Right atrium auricular region (tissue), 2 donors: ENCODE results near the gene CST1. TPM values are rescaled to one million over a fixed set of nuclear protein-coding genes. Genes with fewer than 3 reads are reported as not detected.
"Not testable (repeated sequence)": the region's sequence is repeated elsewhere in the genome, so short reads cannot be mapped to it uniquely, and the experiment has no call there.

Experiments
- DNase-seq: peaks from one replicate; pipeline ENCODE4 v3.0.0-alpha.2; 2019; ENCODE audit warnings: low spot score
- H3K27ac ChIP-seq, 2 donors: fragments of 200-600 bp; sonication (generic); 1 replicate in 1 of 2; 2 replicates in 1 of 2; pipeline ENCODE4 v1.5.1; 2016 to 2019
- H3K27me3 ChIP-seq, 2 donors: fragments of 200-600 bp; sonication (generic); one replicate each; pipeline versions ENCODE4 v1.5.1 to v1.6.0; 2017 to 2019
- H3K36me3 ChIP-seq: fragments of 200-600 bp; sonication (generic); one replicate; pipeline ENCODE4 v1.5.1; 2016
- H3K4me1 ChIP-seq, 2 donors: fragments of 200-600 bp; sonication (generic); one replicate each; pipeline versions ENCODE4 v1.5.1 to v1.6.0; 2017 to 2019
- H3K4me3 ChIP-seq, 2 donors: fragments of 200-600 bp; sonication (generic); 1 replicate in 1 of 2; 2 replicates in 1 of 2; pipeline ENCODE4 v1.5.1; 2017 to 2019; ENCODE audit warnings: mild to moderate bottlenecking in 1 of 2, moderate library complexity in 1 of 2
- H3K9me3 ChIP-seq, 2 donors: fragments of 200-600 bp; sonication (generic); one replicate each; pipeline ENCODE4 v1.5.1; 2019
- CTCF ChIP-seq, 2 donors: fragments of 200-600 bp; sonication (generic); IDR thresholded peaks; one replicate each; pipeline ENCODE4 v1.5.1; 2019; ENCODE audit warnings: antibody characterized with exemption in 2 of 2
- total RNA-seq, 2 donors: library from RNA; depleted of rRNA; stranded (reverse); fragments of >200 nt; gene quantifications; one replicate each; pipeline ENCODE4 v1.1.0, GENCODE V29; 2016

Gene CST1
- total RNA-seq, 2 donors from 2014 or later = not detected

- Histone ChIP-seq H3K4me3 (no peak overlapping the region), H3K4me1 (no peaks in the 10 kb centered on the region), H3K27ac (no peak overlapping the region), H3K9me3 (no peaks in the 10 kb centered on the region), H3K36me3 (no peaks in the 10 kb centered on the region), H3K27me3 (no peaks in the 10 kb centered on the region)
- no peak for DNase-seq
- no peak for TF ChIP-seq CTCF (IDR thresholded peaks at IDR 0.05)
Measured at GRCh38 chr20:23745247-23745646, 5.5 kb downstream of the CST1 start.

DNA sequence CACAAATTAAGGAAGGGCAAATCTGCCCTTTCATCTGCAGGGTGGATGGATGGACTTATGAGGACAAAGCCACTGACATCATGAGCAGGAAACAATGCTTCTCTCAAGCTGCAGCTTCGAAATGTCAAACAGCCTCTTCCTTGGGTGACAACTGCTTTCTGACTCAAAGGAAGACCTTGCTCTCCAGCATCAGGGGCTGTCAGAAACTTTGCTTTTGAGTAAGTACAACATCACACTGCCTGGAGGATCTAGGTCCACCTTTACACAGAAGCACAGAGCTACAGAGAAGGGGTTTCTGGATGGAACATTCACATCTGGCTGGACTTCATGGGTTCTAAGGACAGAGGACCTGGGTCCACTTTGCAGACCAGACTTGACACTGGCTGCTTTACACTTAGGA, 5.9 kb downstream of the CST1 start:
- H3K4me3 ChIP-seq = no peak overlapping the region
- no peaks in the 10 kb centered on the region for H3K9me3 ChIP-seq
- no peaks in the 10 kb centered on the region for H3K27me3 ChIP-seq
- no peak for DNase-seq
- H3K27ac ChIP-seq = no peak overlapping the region
- TF ChIP-seq CTCF (IDR thresholded peaks at IDR 0.05) = no peak
- no peaks in the 10 kb centered on the region for H3K36me3 ChIP-seq
- no peaks in the 10 kb centered on the region for H3K4me1 ChIP-seq

DNA sequence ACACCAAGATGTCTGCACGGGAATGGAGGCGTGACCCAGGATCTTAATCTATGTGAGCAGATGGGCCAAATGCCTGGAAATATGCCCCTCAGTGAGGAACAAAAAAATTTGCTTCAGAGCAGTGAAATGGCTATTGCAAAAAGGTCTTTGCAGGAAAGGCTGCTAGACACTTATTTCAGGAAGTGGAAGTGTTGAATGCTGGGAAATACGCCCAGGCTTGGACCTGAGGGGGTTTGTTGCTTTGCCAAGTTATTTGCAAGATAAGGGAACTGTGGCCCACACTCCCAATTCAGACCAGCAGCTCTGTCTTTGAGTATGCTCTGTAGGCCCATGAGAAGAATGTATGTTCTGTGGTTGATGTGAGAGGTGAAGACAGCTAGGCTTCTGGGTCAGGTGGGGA, 15.3 kb downstream of the CST1 start:
- H3K27ac ChIP-seq, H3K27me3 ChIP-seq, H3K9me3 ChIP-seq, H3K4me1 ChIP-seq, H3K4me3 ChIP-seq, H3K36me3 ChIP-seq, DNase-seq: not testable (repeated sequence)

DNA sequence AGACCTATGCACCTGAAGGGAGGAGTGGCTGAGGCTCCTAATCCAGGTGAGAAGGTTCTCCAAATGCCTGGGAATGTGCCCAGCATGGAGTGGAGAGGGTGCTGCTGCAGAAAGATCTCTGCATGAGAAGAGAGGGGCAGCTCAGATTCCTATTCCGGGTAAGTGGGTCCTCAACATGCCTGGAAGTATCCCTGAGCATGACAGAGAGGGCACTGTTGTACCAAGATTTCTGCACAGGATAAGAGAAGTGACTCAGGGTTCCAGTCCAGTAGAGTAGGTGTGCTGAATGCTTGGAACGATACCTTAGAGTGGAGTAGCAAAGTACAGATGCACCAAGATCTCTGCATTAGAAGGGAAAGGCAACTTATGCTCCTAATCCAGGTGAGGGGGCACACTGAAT, 15.8 kb downstream of the CST1 start:
- DNase-seq, H3K9me3 ChIP-seq, H3K36me3 ChIP-seq, H3K27ac ChIP-seq, H3K4me1 ChIP-seq, H3K27me3 ChIP-seq, H3K4me3 ChIP-seq: not testable (repeated sequence)

GRCh38 chr20:23734440-23734839, 16.3 kb downstream of the CST1 start:
- DNase-seq, H3K4me1 ChIP-seq, H3K9me3 ChIP-seq, H3K4me3 ChIP-seq, H3K27me3 ChIP-seq, H3K36me3 ChIP-seq, H3K27ac ChIP-seq: not testable (repeated sequence)

DNA sequence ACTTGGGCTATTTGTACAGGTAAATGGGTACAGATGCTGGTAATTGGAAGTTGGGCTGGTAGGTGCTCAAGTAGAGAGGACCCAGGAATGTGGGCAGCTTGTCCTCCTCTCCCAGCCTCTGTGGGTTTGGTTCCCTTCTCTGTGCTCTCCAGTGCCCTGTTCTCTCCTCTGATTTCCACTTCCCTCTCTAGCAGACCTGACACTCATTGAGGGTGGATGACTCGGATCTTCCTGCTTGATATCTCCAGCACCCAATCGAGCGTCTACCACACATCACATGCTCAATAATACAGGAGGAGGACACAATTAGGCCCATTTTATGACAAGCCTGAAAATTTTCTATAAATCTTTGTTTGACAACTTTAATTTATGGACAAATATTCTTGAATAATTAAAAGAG, 23.7 kb downstream of the CST1 start:
- no peaks in the 10 kb centered on the region for H3K4me1 ChIP-seq
- H3K9me3 ChIP-seq = no peaks in the 10 kb centered on the region
- no peak for TF ChIP-seq CTCF (IDR thresholded peaks at IDR 0.05)
- H3K36me3 ChIP-seq = no peaks in the 10 kb centered on the region
- H3K4me3 ChIP-seq = no peak overlapping the region
- no peak overlapping the region for H3K27ac ChIP-seq
- H3K27me3 ChIP-seq = no peaks in the 10 kb centered on the region
- DNase-seq = no peak

- no peak overlapping the region for H3K27ac ChIP-seq
- H3K9me3 ChIP-seq = no peaks in the 10 kb centered on the region
- no peaks in the 10 kb centered on the region for H3K4me1 ChIP-seq
- no peak for TF ChIP-seq CTCF (IDR thresholded peaks at IDR 0.05)
- DNase-seq = no peak
- H3K4me3 ChIP-seq = no peak overlapping the region
- H3K36me3 ChIP-seq = no peaks in the 10 kb centered on the region
- H3K27me3 ChIP-seq = no peaks in the 10 kb centered on the region
Measured at GRCh38 chr20:23725102-23725501, 25.6 kb downstream of the CST1 start.
